HL-60/S4 treated with phorbol 12-myristate 13-acetate at 8.2 ng/mL for 4 days and 3 days (cell line): Measurements from ENCODE around the gene MIAT.
"Not testable (repeated sequence)": the region's sequence is repeated elsewhere in the genome, so short reads cannot be mapped to it uniquely, and the experiment has no call there.

Experiments
- in situ Hi-C: fragments of 300-500 bp; cut with MboI; formaldehyde crosslinking; loops from 2 replicates; pipeline ENCODE4 v1.15.0; 2022; ENCODE audit warnings: low sequenced_read_pairs

The MIAT gene

GRCh38 chr22:26690654-26691376 lies 33.4 kb downstream of the MIAT start:
- in situ Hi-C loops = no loop called here

GRCh38 chr22:26691377-26691716 lies 34.0 kb downstream of the MIAT start:
- in situ Hi-C loops = no loop called here

- in situ Hi-C loops = no loop called here
Measured at GRCh38 chr22:26692215-26692614, 34.8 kb downstream of the MIAT start.

- in situ Hi-C loops = no loop called here
Measured at GRCh38 chr22:26697151-26697550, 39.8 kb downstream of the MIAT start.

GRCh38 chr22:26700462-26700861 lies 43.1 kb downstream of the MIAT start:
- in situ Hi-C loops = no loop called here

GRCh38 chr22:26700886-26701285 lies 43.5 kb downstream of the MIAT start:
- in situ Hi-C loops = no loop called here

GRCh38 chr22:26701323-26701722 lies 43.9 kb downstream of the MIAT start:
- in situ Hi-C loops = no loop called here

- in situ Hi-C loops = no loop called here
Measured at GRCh38 chr22:26702906-26703830, 45.8 kb downstream of the MIAT start.

GRCh38 chr22:26705379-26705778 lies 48.0 kb downstream of the MIAT start:
- in situ Hi-C loops = not testable (repeated sequence)

- in situ Hi-C loops = no loop called here
Measured at GRCh38 chr22:26707090-26707489, 49.7 kb downstream of the MIAT start.

- in situ Hi-C loops = no loop called here
Measured at GRCh38 chr22:26707581-26707980, 50.2 kb downstream of the MIAT start.

GRCh38 chr22:26708256-26709009 lies 51.0 kb downstream of the MIAT start:
- in situ Hi-C loops = no loop called here

- in situ Hi-C loops = no loop called here
Measured at GRCh38 chr22:26709617-26710390, 52.4 kb downstream of the MIAT start.

GRCh38 chr22:26711205-26711963 lies 54.0 kb downstream of the MIAT start:
- in situ Hi-C loops = no loop called here

- in situ Hi-C loops = no loop called here
Measured at GRCh38 chr22:26712158-26712557, 54.8 kb downstream of the MIAT start.

GRCh38 chr22:26713823-26714449 lies 56.5 kb downstream of the MIAT start:
- in situ Hi-C loops = no loop called here

GRCh38 chr22:26714971-26715370 lies 57.6 kb downstream of the MIAT start:
- in situ Hi-C loops = no loop called here

GRCh38 chr22:26715392-26715936 lies 58.1 kb downstream of the MIAT start:
- in situ Hi-C loops = no loop called here

- in situ Hi-C loops = no loop called here
Measured at GRCh38 chr22:26718488-26718887, 61.1 kb downstream of the MIAT start.
